ENCODE data around the gene CD300C. TPM values are rescaled to one million over a fixed set of nuclear protein-coding genes. Genes with fewer than 3 reads are reported as not detected.

The CD300C gene
- total RNA-seq, 4 donors from 2014 or later: 0.39 to 4.6 (median 1.6) TPM

- H3K27ac ChIP-seq (replicated peaks in 1 of 4): no peak overlapping the region
- intact Hi-C loops (cut with DNase I): no loop called here
- no peaks in the 10 kb centered on the region for H3K9me3 ChIP-seq
- H3K4me1 ChIP-seq: no peaks in the 10 kb centered on the region
- DNase-seq (ENCODE audit: extremely low spot score): no peak
- H3K36me3 ChIP-seq: no peaks in the 10 kb centered on the region
- 52% methylated on average over 4 of the region's 7 CpGs for WGBS
- H3K4me3 ChIP-seq: no peak overlapping the region
- TF ChIP-seq EP300 (IDR thresholded peaks at IDR 0.05) (no peak), POLR2AphosphoS5 (IDR thresholded peaks at IDR 0.05) (no peak), CTCF (IDR thresholded peaks at IDR 0.05) (no peak), POLR2A (IDR thresholded peaks at IDR 0.05; ENCODE audit: low read depth) (no peak)
- peaks cover 0 to 23% (median 0%) of the 10 kb centered on the region in 4 donors for H3K27me3 ChIP-seq
Observed at GRCh38 chr17:74552037-74552436, 6.1 kb upstream of the CD300C start.

DNA sequence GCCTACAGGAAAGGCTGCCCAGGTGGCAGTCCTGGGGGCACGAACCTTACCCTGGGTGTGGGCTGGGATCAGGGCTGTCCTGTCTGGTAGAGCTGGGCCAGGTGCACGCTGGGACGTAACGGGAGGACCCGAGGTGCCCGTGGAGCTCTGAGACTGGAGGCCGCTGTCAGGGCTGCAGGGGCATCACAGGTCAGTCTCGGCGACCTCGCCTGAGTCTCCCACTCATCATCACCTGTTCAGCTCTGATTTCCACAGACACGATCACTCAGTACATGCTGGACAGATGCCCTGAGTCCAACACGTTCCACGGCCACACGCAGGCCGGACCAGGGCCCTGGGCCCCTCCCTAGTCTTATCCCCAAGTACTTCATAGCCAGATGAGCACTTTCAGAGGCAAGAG lies 4.7 kb upstream of the CD300C start:
- intact Hi-C loops (cut with DNase I): no loop called here

DNA sequence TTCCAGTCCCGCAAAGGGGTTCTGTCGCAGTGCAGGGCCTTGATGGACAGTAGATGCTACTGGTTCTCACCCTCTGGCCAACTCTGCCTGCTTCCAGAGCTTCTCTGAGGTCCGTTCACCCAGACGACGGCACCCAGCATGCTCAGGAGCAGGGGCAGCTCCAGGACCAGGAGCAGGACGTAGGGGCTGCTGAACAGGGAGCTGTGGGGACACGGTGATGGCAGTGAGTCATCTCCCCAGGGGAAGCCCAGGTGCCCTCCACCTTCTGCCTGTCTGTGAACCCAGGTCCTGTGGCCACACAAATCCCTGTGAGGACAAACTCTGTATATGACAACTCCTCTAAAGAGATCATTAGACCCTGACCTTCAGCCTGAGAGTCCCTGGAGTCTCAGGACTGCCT lies 3.4 kb upstream of the CD300C start:
- H3K27me3 ChIP-seq: peaks cover 0 to 23% (median 0%) of the 10 kb centered on the region in 4 donors
- no peak for DNase-seq (ENCODE audit: extremely low spot score)
- no peaks in the 10 kb centered on the region for H3K9me3 ChIP-seq
- no peak overlapping the region for H3K27ac ChIP-seq (replicated peaks in 1 of 4)
- no peaks in the 10 kb centered on the region for H3K4me1 ChIP-seq
- TF ChIP-seq CTCF (IDR thresholded peaks at IDR 0.05): no peak
- TF ChIP-seq POLR2AphosphoS5 (IDR thresholded peaks at IDR 0.05): no peak
- TF ChIP-seq EP300 (IDR thresholded peaks at IDR 0.05): no peak
- no peak for TF ChIP-seq POLR2A (IDR thresholded peaks at IDR 0.05; ENCODE audit: low read depth)
- no peak overlapping the region for H3K4me3 ChIP-seq
- H3K36me3 ChIP-seq: no peaks in the 10 kb centered on the region
- 84% methylated on average over 7 of the region's 7 CpGs for WGBS
- intact Hi-C loops (cut with DNase I): no loop called here

More for the DNA sequence above, 4.7 kb upstream of the CD300C start:
- WGBS: 66% methylated on average over 8 of the region's 15 CpGs
- TF ChIP-seq EP300 (IDR thresholded peaks at IDR 0.05): no peak
- no peak for TF ChIP-seq POLR2A (IDR thresholded peaks at IDR 0.05; ENCODE audit: low read depth)
- TF ChIP-seq CTCF (IDR thresholded peaks at IDR 0.05): no peak
- TF ChIP-seq POLR2AphosphoS5 (IDR thresholded peaks at IDR 0.05): no peak
- peaks cover 0 to 23% (median 0%) of the 10 kb centered on the region in 4 donors for H3K27me3 ChIP-seq
- no peak for DNase-seq (ENCODE audit: extremely low spot score)
- H3K27ac ChIP-seq (replicated peaks in 1 of 4): no peak overlapping the region
- no peaks in the 10 kb centered on the region for H3K9me3 ChIP-seq
- H3K36me3 ChIP-seq: no peaks in the 10 kb centered on the region
- H3K4me3 ChIP-seq: no peak overlapping the region
- no peaks in the 10 kb centered on the region for H3K4me1 ChIP-seq

DNA sequence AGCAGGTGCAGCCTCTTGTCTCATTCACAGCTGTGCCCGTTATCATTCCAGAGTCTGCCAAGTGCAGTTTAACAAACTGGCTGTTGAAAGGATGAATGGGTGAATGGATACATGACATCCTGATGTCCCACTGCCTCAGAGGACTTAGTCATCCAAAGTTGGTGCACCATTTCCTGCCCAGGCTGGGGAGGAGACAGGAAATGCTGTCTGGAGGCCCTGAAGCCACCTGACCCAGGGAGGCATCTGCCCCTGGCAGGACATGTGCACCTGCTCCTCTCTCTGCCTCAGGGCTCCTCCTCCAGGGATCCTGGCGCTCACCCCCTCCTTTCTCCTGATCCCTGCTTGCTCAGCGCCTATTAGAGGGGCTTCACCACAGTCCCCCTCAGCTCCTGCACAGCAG lies 1.8 kb upstream of the CD300C start:
- Histone ChIP-seq H3K27ac (replicated peaks in 1 of 4) (no peak overlapping the region), H3K36me3 (no peaks in the 10 kb centered on the region), H3K4me3 (no peak overlapping the region), H3K9me3 (no peaks in the 10 kb centered on the region), H3K4me1 (no peaks in the 10 kb centered on the region), H3K27me3 (peaks cover 0 to 23% (median 0%) of the 10 kb centered on the region in 4 donors)
- DNase-seq (ENCODE audit: extremely low spot score): no peak
- 76% methylated on average over 3 of the region's 3 CpGs for WGBS
- intact Hi-C loops (cut with DNase I): no loop called here
- TF ChIP-seq EP300 (IDR thresholded peaks at IDR 0.05) (no peak), CTCF (IDR thresholded peaks at IDR 0.05) (no peak), POLR2AphosphoS5 (IDR thresholded peaks at IDR 0.05) (no peak), POLR2A (IDR thresholded peaks at IDR 0.05; ENCODE audit: low read depth) (no peak)

GRCh38 chr17:74547264-74547663 lies 1.3 kb upstream of the CD300C start:
- Histone ChIP-seq H3K4me1 (no peaks in the 10 kb centered on the region), H3K27ac (replicated peaks in 1 of 4) (no peak overlapping the region), H3K36me3 (no peaks in the 10 kb centered on the region), H3K9me3 (no peaks in the 10 kb centered on the region), H3K4me3 (no peak overlapping the region), H3K27me3 (peaks cover 0 to 23% (median 0%) of the 10 kb centered on the region in 4 donors)
- intact Hi-C loops (cut with DNase I): no loop called here
- DNase-seq (ENCODE audit: extremely low spot score): no peak
- WGBS: 93% methylated on average over 5 of the region's 7 CpGs
- TF ChIP-seq EP300 (IDR thresholded peaks at IDR 0.05): no peak
- no peak for TF ChIP-seq CTCF (IDR thresholded peaks at IDR 0.05)
- no peak for TF ChIP-seq POLR2A (IDR thresholded peaks at IDR 0.05; ENCODE audit: low read depth)
- TF ChIP-seq POLR2AphosphoS5 (IDR thresholded peaks at IDR 0.05): no peak

Data from esophagus muscularis mucosa (tissue), 4 donors.